GM20000 (cell line): ENCODE data around the gene NFIB.

Experiments
- DNase-seq: peaks from one replicate; pipeline ENCODE4 v3.0.0; 2012; ENCODE audit warnings: low spot score
- CTCF ChIP-seq: IDR thresholded peaks from 2 replicates; pipeline ENCODE4 v1.5.1; 2012; ENCODE audit warnings: mild to moderate bottlenecking, control low read depth; ENCODE audit errors: extremely low read depth, missing control alignments

Gene NFIB

GRCh38 chr9:14089051-14089803 is 224.7 kb downstream of the NFIB start:
- no peak for DNase-seq
- no peak for TF ChIP-seq CTCF

GRCh38 chr9:14087576-14087975 is 226.4 kb downstream of the NFIB start:
- no peak for TF ChIP-seq CTCF
- no peak for DNase-seq

GRCh38 chr9:14086495-14086894 is 227.4 kb downstream of the NFIB start:
- no peak for TF ChIP-seq CTCF
- no peak for DNase-seq

- TF ChIP-seq CTCF, result no peak
- DNase-seq, result no peak
Observed at GRCh38 chr9:14085810-14086209, 228.1 kb downstream of the NFIB start.

- DNase-seq, result no peak
- TF ChIP-seq CTCF, result no peak
Observed at GRCh38 chr9:14084867-14085266, 229.1 kb downstream of the NFIB start.

- no peak for DNase-seq
- TF ChIP-seq CTCF, result no peak
Observed at GRCh38 chr9:14083366-14083765, 230.6 kb downstream of the NFIB start.

- no peak for DNase-seq
- TF ChIP-seq CTCF, result no peak
Observed at GRCh38 chr9:14082732-14083131, 231.2 kb downstream of the NFIB start.
